ENCODE data around the gene TOMM22. TPM values are rescaled to one million over a fixed set of nuclear protein-coding genes. Genes with fewer than 3 reads are reported as not detected.

Gene TOMM22
- total RNA-seq, 4 donors from 2014 or later, result 15.6 to 56.2 (median 36.7) TPM

DNA sequence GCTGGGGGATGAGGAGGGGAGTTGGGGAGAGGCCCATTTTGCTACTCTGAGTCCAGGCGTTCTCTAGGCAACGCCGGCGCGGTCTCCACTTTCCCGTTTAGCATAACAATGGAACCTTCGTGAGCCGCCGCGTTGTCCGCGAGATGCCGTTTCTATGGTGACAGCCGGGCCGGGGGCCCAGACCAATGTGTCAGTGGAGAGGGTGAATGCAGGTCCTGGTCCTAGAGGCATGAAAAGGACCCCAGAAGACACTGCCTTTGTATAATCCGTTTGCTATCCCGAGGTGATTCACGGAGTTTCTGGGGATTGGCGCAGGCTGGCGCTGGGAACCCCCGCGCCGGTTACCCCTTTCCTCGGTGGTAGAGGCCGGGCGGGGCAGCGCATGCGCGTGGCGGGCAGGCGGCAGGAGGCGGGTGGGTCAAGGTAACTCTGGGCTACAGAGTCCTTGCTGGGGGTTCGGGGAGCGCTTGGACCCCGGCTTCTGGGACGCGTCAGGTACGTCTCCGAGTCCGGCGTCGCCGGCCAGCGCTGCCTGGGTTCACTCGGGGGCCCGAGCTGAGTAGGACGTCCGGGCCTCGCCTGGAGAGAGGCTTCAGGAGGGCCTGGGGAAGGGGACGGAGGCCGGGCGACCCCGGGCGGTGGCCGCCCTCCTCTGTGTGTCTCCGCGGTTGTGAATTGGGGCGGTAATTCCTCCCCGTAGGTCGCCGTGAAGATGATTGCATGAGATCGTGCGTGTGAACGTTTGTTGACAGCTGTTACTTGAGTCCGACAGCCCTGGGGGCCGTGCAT lies 25.3 kb upstream of the TOMM22 start, which contains the start of the genes CBY1 and FAM227A:
CBY1 (plus strand) TSS at position 383 of the 789 bp plus-strand sequence. CDS start 11,417 bp downstream, outside the sequence.
FAM227A (minus strand) TSS at position 137 of the 789 bp plus-strand sequence. CDS start 6,224 bp downstream, outside the sequence.
- Histone ChIP-seq H3K9me3 (no peaks in the 10 kb centered on the region), H3K27me3 (no peaks in the 10 kb centered on the region), H3K4me3 (peak within 1 kb of the TSS; percentile 96), H3K27ac (peak within 1 kb of the TSS; percentile 89), H3K4me1 (peaks cover 25% of the 10 kb centered on the region), H3K36me3 (no peaks in the 10 kb centered on the region)
- DNase-seq (ENCODE audit: low spot score in 2 of 2), result peak; percentile 87 to 94
- 0% methylated on average over 20 of the region's 66 CpGs for WGBS
- TF ChIP-seq EP300 (IDR thresholded peaks at IDR 0.05), result no peak
- TF ChIP-seq, protein P1, sequence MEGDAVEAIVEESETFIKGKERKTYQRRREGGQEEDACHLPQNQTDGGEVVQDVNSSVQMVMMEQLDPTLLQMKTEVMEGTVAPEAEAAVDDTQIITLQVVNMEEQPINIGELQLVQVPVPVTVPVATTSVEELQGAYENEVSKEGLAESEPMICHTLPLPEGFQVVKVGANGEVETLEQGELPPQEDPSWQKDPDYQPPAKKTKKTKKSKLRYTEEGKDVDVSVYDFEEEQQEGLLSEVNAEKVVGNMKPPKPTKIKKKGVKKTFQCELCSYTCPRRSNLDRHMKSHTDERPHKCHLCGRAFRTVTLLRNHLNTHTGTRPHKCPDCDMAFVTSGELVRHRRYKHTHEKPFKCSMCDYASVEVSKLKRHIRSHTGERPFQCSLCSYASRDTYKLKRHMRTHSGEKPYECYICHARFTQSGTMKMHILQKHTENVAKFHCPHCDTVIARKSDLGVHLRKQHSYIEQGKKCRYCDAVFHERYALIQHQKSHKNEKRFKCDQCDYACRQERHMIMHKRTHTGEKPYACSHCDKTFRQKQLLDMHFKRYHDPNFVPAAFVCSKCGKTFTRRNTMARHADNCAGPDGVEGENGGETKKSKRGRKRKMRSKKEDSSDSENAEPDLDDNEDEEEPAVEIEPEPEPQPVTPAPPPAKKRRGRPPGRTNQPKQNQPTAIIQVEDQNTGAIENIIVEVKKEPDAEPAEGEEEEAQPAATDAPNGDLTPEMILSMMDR (IDR thresholded peaks at IDR 0.05), result no peak
- TF ChIP-seq POLR2AphosphoS5 (IDR thresholded peaks at IDR 0.05), result peak in 2 of 3 donors; percentile 27 to 76
- peak in 1 of 2 donors; percentile 39 for TF ChIP-seq POLR2A (IDR thresholded peaks at IDR 0.05)

DNA sequence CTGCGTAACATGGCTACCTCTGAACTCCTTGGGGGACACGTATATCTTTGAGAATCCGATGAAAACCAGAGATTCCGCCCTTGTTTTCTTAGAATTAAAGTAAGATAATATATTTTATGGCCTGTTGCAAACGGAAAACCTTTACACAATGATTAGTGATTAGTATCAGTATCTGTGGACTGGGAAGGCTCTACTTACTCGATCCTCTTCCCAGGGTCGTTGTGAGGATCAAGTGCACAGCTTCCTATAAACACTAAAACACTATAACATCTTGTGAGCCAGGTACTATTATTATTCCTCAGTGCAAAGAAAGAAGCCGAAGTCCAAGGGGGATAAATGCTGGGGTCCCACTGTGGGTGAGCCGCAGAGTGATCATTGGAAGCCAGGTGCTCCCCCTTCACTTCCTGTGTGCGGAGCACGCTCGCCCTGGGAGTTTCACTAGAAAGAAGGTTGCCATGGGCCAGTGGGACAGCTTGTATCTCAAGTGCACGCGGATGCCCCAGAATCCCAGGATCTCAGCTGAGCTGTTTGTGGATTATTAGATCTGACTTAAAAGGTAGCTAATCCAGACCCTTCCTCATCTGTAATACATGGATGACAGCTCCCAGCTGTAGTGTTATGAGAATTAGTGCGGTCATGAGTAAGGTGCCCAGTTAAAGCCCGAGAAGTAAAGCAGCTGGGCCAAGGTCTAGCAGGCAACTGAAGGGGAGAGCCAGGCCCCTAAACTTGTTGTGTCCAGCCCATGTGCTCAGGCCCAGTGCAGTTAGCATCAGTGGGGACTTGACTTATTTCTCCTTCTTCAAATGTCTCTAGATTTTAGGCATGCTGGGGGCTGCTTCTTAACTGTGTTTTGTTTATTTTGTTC lies 24.5 kb upstream of the TOMM22 start:
- H3K27ac ChIP-seq, result peak overlapping the region; percentile 89
- no peaks in the 10 kb centered on the region for H3K9me3 ChIP-seq
- no peaks in the 10 kb centered on the region for H3K36me3 ChIP-seq
- 9% methylated on average over 15 of the region's 16 CpGs for WGBS
- DNase-seq (ENCODE audit: low spot score in 2 of 2), result no peak
- TF ChIP-seq POLR2AphosphoS5 (IDR thresholded peaks at IDR 0.05), result no peak
- TF ChIP-seq EP300 (IDR thresholded peaks at IDR 0.05), result no peak
- TF ChIP-seq, protein P1 (IDR thresholded peaks at IDR 0.05), result no peak
- TF ChIP-seq POLR2A (IDR thresholded peaks at IDR 0.05), result no peak
- peaks cover 25% of the 10 kb centered on the region for H3K4me1 ChIP-seq
- H3K4me3 ChIP-seq, result peak overlapping the region; percentile 96
- no peaks in the 10 kb centered on the region for H3K27me3 ChIP-seq

DNA sequence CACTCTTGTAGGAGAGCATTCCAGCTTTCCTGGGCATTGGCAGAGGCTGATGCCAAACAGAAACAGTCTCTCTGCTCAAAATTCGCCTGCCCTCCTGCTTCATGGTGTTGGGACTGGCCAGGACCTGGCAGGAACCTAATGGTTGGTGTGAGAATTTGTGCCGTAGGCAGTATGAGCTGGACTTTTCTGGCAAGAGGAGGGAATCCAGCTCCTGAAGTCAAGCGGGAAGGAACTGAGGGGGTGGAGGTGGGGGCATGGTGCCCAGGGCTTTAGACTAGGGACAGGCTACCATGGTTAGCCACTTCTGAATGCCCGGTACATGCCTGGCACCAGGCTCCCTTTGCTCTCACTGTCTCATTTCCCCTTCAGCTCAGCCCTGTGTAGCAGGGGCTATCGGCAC lies 6.9 kb upstream of the TOMM22 start:
- Histone ChIP-seq H3K27ac (no peak overlapping the region), H3K27me3 (no peaks in the 10 kb centered on the region), H3K4me3 (no peak overlapping the region), H3K4me1 (no peaks in the 10 kb centered on the region), H3K36me3 (peaks cover 31% of the 10 kb centered on the region), H3K9me3 (no peaks in the 10 kb centered on the region)
- TF ChIP-seq EP300 (IDR thresholded peaks at IDR 0.05) (no peak), POLR2A (IDR thresholded peaks at IDR 0.05) (no peak), POLR2AphosphoS5 (IDR thresholded peaks at IDR 0.05) (no peak)
- DNase-seq (ENCODE audit: low spot score in 2 of 2), result no peak
- WGBS, result 72% methylated on average over 5 of the region's 5 CpGs

DNA sequence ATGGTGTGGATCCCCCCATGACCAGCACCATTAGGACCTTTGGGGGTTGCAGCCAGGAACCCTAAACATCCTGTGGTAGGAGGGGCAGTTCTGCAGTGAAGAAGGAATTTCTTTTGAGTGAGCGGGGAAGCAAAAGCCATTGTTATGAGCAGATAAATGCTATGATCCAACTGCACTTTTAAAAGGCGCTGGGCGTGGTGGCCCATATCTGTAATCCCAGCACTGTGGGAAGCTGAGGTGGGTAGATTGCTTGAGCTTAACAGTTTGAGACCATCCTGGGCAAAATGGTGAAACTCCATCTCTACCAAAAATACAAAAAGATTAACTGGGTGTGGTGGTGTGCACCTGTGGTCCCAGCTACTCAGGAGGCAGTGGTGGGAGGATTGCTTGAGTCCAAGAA lies 5.9 kb upstream of the TOMM22 start:
- no peaks in the 10 kb centered on the region for H3K9me3 ChIP-seq
- H3K36me3 ChIP-seq, result peaks cover 28% of the 10 kb centered on the region
- no peak for TF ChIP-seq POLR2AphosphoS5 (IDR thresholded peaks at IDR 0.05)
- TF ChIP-seq, protein P1 (IDR thresholded peaks at IDR 0.05), result no peak
- no peak for TF ChIP-seq POLR2A (IDR thresholded peaks at IDR 0.05)
- no peak for TF ChIP-seq EP300 (IDR thresholded peaks at IDR 0.05)
- H3K27ac ChIP-seq, result no peak overlapping the region
- DNase-seq (ENCODE audit: low spot score in 2 of 2), result no peak
- WGBS, result 95% methylated on average over 3 of the region's 3 CpGs
- H3K4me3 ChIP-seq, result no peak overlapping the region
- H3K27me3 ChIP-seq, result no peaks in the 10 kb centered on the region
- H3K4me1 ChIP-seq, result no peaks in the 10 kb centered on the region

DNA sequence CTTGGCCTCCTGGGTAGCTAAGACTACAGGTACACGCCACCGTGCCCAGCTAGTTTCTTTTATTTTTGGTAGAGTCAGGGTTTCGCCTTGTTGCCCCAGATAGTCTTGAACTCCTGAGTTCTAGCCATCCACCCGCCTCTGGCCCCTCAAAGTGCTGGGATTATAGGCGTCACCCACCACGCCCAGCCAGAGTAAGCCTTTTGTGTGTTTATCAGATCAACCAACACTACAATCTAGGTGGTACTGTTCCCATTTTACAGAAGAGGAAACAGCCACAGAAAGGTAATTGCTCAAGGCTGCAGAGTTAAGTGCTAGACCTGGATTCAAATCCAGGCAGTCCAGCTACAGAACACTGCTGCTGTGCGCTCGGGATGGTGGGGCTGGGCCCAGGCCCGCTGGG lies 3.1 kb downstream of the TOMM22 start:
- Histone ChIP-seq H3K4me1 (peaks cover 17% of the 10 kb centered on the region), H3K9me3 (no peaks in the 10 kb centered on the region), H3K27ac (no peak overlapping the region), H3K4me3 (no peak overlapping the region), H3K27me3 (no peaks in the 10 kb centered on the region), H3K36me3 (peaks cover 60% of the 10 kb centered on the region)
- DNase-seq (ENCODE audit: low spot score in 2 of 2), result no peak
- 85% methylated on average over 9 of the region's 9 CpGs for WGBS
- TF ChIP-seq EP300 (IDR thresholded peaks at IDR 0.05) (no peak), POLR2A (IDR thresholded peaks at IDR 0.05) (no peak), POLR2AphosphoS5 (IDR thresholded peaks at IDR 0.05) (no peak)
- TF ChIP-seq, protein P1 (IDR thresholded peaks at IDR 0.05), result no peak
